ENCODE results near the gene TBCE.

TBCE gene

DNA sequence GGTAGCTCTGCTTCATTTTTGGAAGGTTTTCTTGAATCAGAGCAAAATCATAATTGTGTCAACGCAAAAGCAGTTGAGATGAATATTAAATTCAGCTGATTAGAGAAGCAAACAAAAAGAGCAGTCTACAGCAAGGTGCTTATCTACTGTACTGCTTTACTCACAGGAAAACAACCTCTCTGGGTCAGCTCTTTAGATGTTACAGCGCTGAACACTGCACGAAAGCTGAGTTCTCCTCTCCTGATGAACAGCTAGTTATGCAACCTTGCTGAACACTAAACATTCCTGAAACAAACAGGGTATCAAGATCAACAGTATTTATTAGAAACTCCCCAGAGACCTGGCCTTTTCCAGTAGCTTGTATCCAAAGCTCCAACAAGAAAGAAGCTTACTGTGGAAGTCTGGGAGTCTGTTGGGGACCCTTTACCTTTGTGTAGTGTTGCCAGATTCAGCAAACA lies 41.3 kb downstream of the TBCE start:
- no peak overlapping the region for H3K4me3 ChIP-seq (ENCODE audit: low read depth, low read length)

DNA sequence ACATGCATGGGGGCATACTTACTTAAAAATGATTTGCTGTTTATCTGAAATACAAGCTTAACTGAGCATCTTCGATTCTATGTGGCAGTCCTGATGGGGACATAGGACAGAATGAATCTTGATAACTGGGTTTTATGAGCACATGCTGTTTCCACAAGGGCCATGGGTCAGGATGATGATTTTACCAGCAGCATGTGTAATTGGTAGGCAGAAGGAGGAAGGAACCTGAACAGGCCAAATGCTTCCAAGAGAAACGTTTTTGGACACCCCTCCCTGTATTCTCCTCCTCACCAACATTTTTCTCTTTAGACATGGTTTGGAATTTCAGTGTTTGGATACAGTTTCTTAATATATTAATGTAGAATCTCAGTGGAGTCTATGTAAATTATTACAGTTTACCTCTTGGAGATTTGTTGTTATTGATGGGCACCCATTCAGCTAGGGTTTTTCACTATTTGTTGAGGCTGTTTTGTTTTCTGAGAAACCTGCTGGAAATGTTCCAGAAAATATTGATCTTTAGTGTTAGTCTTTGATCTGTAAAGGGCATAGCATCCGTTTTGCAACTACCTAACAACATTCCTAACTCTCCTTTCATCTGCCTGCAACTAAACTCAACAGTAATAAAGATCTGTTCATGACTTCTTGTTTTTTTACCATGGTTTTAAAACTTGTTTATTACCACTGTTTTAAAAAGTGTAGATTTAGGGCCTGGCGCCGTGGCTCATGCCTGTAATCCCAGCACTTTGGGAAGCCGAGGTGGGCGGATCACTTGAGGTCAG lies 42.0 kb downstream of the TBCE start:
- H3K4me3 ChIP-seq (ENCODE audit: low read depth, low read length): no peak overlapping the region

DNA sequence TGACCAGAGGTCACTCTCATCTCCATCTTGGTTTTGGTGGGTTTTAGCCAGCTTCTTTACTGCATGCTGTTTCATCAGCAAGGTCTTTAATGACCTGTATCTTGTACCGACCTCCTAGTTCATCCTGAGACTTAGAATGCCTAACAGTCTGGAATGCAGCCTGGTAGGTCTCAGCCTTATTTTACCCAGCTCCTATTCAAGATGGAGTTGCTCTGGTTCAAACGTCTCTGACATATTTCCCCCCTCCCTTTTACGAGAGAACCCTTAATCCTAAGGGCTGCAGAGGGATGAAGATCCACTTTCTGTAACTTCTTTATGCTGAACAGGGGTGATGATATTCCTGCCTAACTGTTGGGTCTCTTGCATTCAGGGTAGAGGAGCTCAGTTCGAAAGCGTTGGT lies 43.2 kb downstream of the TBCE start:
- no peak overlapping the region for H3K4me3 ChIP-seq (ENCODE audit: low read depth, low read length)

- H3K4me3 ChIP-seq (ENCODE audit: low read depth, low read length): no peak overlapping the region
These were observed 44.6 kb downstream of the TBCE start for GRCh38 chr1:235411489-235412486.

DNA sequence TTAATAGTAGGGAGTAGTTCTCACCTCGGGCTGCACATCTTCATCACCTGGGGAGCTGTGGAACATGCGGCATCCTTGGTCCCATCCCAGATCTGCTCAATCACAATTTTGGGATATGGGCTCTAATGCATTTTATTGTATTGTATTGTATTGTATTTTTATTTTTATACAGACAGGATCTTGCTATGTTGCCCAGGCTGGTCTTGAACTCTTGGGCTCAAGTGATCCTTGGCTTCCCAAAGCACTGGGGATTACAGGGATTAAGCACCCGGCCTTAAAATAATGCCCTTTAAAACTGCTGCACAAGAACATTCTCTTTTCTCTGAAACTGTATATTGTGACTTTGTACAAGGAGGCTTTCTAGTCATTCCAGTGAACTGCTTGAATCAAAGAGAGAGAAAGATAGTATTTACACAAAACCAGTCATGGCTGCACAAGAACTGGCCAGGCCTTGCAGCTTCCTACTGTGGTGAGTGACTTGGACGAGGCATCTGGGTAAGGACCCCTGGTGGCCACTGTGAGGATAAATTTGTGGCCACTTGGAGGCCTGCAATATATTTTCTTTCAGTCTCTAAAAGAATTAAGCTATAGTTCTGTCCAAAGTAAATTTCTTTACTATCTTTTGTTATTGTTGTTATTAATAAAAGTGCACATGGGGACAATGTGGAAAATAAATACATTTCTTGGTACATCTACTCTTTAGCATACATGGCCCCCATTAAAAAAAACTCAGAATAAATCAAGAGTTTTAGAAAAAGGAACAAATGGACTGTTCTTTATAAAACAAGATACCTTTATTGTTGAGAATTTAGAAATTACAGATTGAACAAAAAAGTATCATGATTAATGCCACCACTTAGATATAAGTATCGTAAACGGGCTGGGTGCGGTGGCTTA lies 48.0 kb downstream of the TBCE start:
- H3K4me3 ChIP-seq (ENCODE audit: low read depth, low read length): no peak overlapping the region

GRCh38 chr1:235416662-235417049 lies 49.4 kb downstream of the TBCE start:
- no peak overlapping the region for H3K4me3 ChIP-seq (ENCODE audit: low read depth, low read length)

- H3K4me3 ChIP-seq (ENCODE audit: low read depth, low read length): no peak overlapping the region
These were observed 50.0 kb downstream of the TBCE start for GRCh38 chr1:235417086-235417697.

GRCh38 chr1:235421751-235422150 lies 54.5 kb downstream of the TBCE start:
- H3K4me3 ChIP-seq (ENCODE audit: low read depth, low read length): no peak overlapping the region

DNA sequence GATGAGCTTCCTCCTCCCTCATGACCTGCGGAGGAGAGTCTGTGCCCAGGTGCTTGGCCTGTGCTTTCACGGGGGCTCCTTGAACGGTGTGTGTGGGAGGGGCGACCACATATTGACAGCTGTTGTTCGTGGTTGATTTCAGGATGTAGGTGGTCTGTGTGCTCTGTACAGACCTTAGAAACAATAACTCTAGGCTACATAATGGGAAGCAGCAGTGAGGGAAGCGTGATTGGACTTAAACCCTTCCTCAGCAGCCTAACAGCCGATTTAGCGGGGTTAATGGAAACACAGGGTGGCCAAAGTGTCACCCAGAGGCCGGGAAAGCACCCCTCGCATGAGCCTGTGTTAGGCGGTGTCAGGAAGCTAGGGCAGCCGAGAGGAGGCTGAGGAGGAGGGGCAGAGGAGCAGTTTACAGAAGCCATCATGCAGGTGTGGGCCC lies 56.0 kb downstream of the TBCE start:
- H3K4me3 ChIP-seq (ENCODE audit: low read depth, low read length): no peak overlapping the region

DNA sequence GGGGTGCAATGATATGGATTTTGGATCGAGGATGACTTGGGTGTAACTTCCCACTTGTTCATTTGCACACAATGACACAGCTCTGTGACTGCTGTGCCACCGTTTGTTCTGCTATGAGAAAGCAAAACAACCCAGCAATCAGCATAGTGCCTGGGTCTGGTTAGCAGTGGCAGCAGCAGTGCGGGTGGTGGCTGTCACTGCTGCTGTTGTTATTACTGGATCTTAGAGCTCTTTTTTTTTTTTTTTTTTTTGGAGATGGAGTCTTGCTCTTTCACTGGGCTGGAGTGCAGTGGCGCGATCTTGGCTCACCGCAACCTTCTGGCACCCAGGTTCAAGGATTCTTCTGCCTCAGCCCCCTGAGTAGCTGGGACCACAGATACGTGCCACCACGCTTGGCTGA lies 56.9 kb downstream of the TBCE start:
- no peak overlapping the region for H3K4me3 ChIP-seq (ENCODE audit: low read depth, low read length)

- no peak overlapping the region for H3K4me3 ChIP-seq (ENCODE audit: low read depth, low read length)
These were observed 58.1 kb downstream of the TBCE start for GRCh38 chr1:235425357-235425756.

DNA sequence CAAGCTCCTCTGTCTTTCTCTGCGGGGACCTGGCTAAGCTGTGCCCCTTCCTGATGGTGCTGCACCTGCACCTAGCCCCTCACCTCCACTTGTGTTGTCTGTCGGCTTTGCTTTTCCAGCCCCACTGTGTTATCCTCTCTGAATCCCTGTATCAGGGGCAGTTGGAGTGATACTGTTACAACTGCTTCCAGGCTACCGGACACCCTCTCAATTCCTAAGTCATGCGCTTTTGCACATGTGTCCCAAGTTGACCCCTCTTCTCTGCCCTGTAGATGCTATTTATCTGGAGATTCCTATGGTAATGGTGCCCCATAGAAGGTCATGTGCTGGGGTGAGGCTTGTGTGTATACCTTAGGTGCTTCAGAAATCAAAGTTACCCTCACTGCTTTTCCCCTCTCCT lies 58.9 kb downstream of the TBCE start:
- H3K4me3 ChIP-seq (ENCODE audit: low read depth, low read length): no peak overlapping the region

DNA sequence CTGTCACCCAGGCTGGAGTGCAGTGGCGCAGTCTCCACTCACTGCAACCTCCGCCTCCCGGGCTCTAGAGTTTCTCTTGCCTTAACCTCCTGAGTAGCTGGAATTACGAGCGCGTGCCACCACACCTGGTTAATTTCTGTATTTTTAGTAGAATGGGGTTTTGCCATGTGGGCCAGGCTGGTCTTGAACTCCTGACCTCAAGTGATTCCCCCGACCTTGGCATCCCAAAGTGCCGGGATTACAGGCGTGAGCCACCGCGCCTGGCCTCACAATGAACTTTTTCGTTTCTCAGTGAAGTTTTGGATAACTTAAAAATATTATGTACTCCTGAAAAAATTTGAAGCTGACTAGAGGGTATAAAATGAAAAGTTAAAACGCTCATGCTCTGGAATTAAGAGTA lies 59.5 kb downstream of the TBCE start:
- H3K4me3 ChIP-seq (ENCODE audit: low read depth, low read length): no peak overlapping the region

GRCh38 chr1:235427447-235427846 lies 60.2 kb downstream of the TBCE start:
- no peak overlapping the region for H3K4me3 ChIP-seq (ENCODE audit: low read depth, low read length)

GRCh38 chr1:235429143-235429542 lies 61.9 kb downstream of the TBCE start:
- H3K4me3 ChIP-seq (ENCODE audit: low read depth, low read length): no peak overlapping the region

GRCh38 chr1:235430991-235431390 lies 63.8 kb downstream of the TBCE start:
- no peak overlapping the region for H3K4me3 ChIP-seq (ENCODE audit: low read depth, low read length)

GRCh38 chr1:235434001-235434400 lies 66.8 kb downstream of the TBCE start:
- no peak overlapping the region for H3K4me3 ChIP-seq (ENCODE audit: low read depth, low read length)

DNA sequence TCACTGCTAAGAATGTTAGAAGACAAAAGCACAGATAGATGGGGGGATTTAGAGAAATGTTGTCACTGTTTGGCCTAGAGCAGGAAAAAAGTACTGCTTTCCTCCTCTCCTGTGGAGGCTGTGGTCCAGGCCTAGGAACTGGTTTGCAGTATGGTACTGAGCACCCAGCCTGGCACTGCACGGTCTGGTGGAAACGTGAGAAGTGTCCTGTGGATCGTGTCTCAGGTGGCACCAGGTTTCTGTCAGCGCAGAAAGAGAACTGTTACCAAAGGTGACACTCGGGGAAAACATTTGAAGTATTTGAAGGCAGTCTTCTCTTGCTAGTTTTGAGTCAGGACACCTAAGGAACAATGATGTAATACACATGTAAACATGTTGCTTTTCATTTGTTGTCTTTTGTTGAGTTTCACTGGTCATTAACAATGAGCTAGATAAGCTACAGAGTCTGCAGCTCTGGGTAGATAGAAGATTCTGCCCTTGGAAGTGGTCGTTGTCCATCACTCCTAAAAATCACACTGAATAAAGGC lies 74.0 kb downstream of the TBCE start:
- H3K4me3 ChIP-seq (ENCODE audit: low read depth, low read length): no peak overlapping the region

GRCh38 chr1:235442788-235443429 lies 75.7 kb downstream of the TBCE start:
- H3K4me3 ChIP-seq (ENCODE audit: low read depth, low read length): no peak overlapping the region

DNA sequence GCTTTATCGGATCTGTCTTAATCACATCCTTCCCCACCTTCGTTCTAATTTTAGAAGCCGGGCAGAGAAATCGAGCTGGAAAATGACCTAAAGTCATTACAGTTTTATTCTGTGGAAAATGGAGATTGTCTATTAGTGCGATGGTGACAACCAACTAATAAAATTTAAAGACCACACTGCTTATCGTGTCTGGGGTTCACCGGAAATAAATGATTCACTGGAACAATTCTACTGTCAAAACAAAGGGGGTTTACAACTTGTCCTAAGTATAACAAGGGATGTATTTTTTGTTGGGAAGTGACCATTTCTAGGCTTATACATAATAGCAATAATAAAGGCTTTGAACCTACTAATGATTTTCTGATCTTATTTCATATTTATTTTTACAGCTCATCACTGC lies 81.4 kb downstream of the TBCE start:
- H3K4me3 ChIP-seq (ENCODE audit: low read depth, low read length): no peak overlapping the region

Measured in iPS-11a (cell line).